ENCODE data around the gene PCDH9. TPM values are rescaled to one million over a fixed set of nuclear protein-coding genes. Genes with fewer than 3 reads are reported as not detected.

The PCDH9 gene
- total and polyA plus RNA-seq, 10 of the 15 experiments (the other 5 are each of a cell fraction or from before 2014, with no cell fraction given) = 0.02 to 2.3 (median 0.05) TPM; not detected in 1

DNA sequence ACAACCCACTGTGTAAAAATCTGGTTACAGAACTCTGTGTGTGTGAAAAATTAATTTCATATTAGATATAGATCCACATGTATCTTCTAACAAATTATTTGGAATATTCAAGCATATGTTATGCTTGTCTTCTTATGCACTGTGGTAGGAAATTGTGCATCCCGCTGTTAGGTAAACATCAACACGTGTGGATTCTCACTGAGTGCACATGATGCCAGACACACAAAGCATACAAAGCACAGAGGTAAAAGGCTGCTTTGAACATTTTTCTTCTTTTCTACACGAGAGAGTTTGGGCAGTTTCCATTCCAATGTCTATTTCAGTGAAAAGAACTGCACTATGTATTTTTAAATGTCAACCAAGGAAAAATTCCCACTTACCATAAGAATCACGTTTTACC lies 354.9 kb downstream of the PCDH9 start:
- POLR2A ChIA-PET = no interaction called here
- SMC1A ChIA-PET (ENCODE audit: uncharacterized antibody, unreplicated experiment) = interaction anchor here (1.1 kb wide), 1 partner anchor 44 kb away, joined by 3 read pairs; no protein-coding TSS in a partner anchor
- Histone ChIP-seq H3K4me1 (ENCODE audit: control insufficient read depth, insufficient read depth, low read length) (no peaks in the 10 kb centered on the region), H3K27me3 (replicated peaks in 1 of 2; ENCODE audit: control insufficient read depth in 2 of 2, insufficient read depth in 2 of 2, low read length in 1 of 2) (no peaks in the 10 kb centered on the region), H3K4me3 (no peak overlapping the region), H2AFZ (ENCODE audit: control insufficient read depth, low read depth, low read length) (no peak overlapping the region), H3K9ac (ENCODE audit: control insufficient read depth, insufficient read depth, low read length) (no peak overlapping the region), H3K9me3 (replicated peaks; ENCODE audit: control insufficient read depth, insufficient read depth, low read length) (no peaks in the 10 kb centered on the region), H3K4me2 (ENCODE audit: control insufficient read depth, insufficient read depth) (no peak overlapping the region), H4K20me1 (ENCODE audit: control insufficient read depth, insufficient read depth) (no peaks in the 10 kb centered on the region), H3K36me3 (ENCODE audit: control insufficient read depth in 2 of 2, insufficient read depth in 2 of 2, low read length in 1 of 2) (no peaks in the 10 kb centered on the region), H3K79me2 (ENCODE audit: control insufficient read depth, insufficient read depth, low read length) (no peaks in the 10 kb centered on the region), H3K27ac (ENCODE audit: control insufficient read depth, insufficient read depth) (no peak overlapping the region)
- 9% methylated on average over 4 of the region's 4 CpGs for WGBS (ENCODE audit: insufficient coverage, insufficient replicate concordance, low lambda C conversion rate, missing lambda C conversion rate)
- RAD21 ChIA-PET (ENCODE audit: unreplicated experiment) = no interaction called here
- ATAC-seq = no peak
- DNase-seq (ENCODE audit: low read depth, low spot score) = no peak
- CTCF ChIA-PET = no interaction called here
- in situ Hi-C loops (cut with MboI) (no loop called here), intact Hi-C loops (cut with micrococcal nuclease; ENCODE audit: unreplicated experiment) (no loop called here)
- no TSS peak for BruUV-seq (replicated peaks)
- FAIRE-seq = no peak
- TF ChIP-seq CEBPB (IDR thresholded peaks at IDR 0.05; ENCODE audit: borderline replicate concordance in 1 of 2, low read depth in 2 of 2, low read length in 2 of 2) = no peak
- TF ChIP-seq PRDM15 (CRISPR knock-in tag; IDR thresholded peaks at IDR 0.05) = no peak
- no peak for TF ChIP-seq CHD1 (IDR thresholded peaks at IDR 0.05; ENCODE audit: low read depth, low read length)
- TF ChIP-seq MXI1 (IDR thresholded peaks at IDR 0.05; ENCODE audit: low read depth, low read length) = no peak
- TF ChIP-seq, protein P1, sequence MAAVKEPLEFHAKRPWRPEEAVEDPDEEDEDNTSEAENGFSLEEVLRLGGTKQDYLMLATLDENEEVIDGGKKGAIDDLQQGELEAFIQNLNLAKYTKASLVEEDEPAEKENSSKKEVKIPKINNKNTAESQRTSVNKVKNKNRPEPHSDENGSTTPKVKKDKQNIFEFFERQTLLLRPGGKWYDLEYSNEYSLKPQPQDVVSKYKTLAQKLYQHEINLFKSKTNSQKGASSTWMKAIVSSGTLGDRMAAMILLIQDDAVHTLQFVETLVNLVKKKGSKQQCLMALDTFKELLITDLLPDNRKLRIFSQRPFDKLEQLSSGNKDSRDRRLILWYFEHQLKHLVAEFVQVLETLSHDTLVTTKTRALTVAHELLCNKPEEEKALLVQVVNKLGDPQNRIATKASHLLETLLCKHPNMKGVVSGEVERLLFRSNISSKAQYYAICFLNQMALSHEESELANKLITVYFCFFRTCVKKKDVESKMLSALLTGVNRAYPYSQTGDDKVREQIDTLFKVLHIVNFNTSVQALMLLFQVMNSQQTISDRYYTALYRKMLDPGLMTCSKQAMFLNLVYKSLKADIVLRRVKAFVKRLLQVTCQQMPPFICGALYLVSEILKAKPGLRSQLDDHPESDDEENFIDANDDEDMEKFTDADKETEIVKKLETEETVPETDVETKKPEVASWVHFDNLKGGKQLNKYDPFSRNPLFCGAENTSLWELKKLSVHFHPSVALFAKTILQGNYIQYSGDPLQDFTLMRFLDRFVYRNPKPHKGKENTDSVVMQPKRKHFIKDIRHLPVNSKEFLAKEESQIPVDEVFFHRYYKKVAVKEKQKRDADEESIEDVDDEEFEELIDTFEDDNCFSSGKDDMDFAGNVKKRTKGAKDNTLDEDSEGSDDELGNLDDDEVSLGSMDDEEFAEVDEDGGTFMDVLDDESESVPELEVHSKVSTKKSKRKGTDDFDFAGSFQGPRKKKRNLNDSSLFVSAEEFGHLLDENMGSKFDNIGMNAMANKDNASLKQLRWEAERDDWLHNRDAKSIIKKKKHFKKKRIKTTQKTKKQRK (IDR thresholded peaks at IDR 0.05; ENCODE audit: low read depth, low read length) = no peak
- TF ChIP-seq SUZ12 (IDR thresholded peaks at IDR 0.05; ENCODE audit: unreplicated experiment) = no peak
- TF ChIP-seq POLR2A (IDR thresholded peaks at IDR 0.05; ENCODE audit: low read depth, low read length) = no peak
- TF ChIP-seq ZSCAN29 (IDR thresholded peaks at IDR 0.05) = no peak
- no peak for TF ChIP-seq JUNB (IDR thresholded peaks at IDR 0.05)
- TF ChIP-seq ATF3 (IDR thresholded peaks at IDR 0.05; ENCODE audit: borderline replicate concordance, extremely low read depth, low read depth, low read length) = no peak
- no peak for TF ChIP-seq NFYA (IDR thresholded peaks at IDR 0.05; ENCODE audit: borderline replicate concordance, low read depth, low read length)
- TF ChIP-seq, protein P2, sequence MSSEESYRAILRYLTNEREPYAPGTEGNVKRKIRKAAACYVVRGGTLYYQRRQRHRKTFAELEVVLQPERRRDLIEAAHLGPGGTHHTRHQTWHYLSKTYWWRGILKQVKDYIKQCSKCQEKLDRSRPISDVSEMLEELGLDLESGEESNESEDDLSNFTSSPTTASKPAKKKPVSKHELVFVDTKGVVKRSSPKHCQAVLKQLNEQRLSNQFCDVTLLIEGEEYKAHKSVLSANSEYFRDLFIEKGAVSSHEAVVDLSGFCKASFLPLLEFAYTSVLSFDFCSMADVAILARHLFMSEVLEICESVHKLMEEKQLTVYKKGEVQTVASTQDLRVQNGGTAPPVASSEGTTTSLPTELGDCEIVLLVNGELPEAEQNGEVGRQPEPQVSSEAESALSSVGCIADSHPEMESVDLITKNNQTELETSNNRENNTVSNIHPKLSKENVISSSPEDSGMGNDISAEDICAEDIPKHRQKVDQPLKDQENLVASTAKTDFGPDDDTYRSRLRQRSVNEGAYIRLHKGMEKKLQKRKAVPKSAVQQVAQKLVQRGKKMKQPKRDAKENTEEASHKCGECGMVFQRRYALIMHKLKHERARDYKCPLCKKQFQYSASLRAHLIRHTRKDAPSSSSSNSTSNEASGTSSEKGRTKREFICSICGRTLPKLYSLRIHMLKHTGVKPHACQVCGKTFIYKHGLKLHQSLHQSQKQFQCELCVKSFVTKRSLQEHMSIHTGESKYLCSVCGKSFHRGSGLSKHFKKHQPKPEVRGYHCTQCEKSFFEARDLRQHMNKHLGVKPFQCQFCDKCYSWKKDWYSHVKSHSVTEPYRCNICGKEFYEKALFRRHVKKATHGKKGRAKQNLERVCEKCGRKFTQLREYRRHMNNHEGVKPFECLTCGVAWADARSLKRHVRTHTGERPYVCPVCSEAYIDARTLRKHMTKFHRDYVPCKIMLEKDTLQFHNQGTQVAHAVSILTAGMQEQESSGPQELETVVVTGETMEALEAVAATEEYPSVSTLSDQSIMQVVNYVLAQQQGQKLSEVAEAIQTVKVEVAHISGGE (CRISPR knock-in tag; IDR thresholded peaks at IDR 0.05) = no peak
- no peak for TF ChIP-seq TCF7 (IDR thresholded peaks at IDR 0.05; ENCODE audit: borderline replicate concordance)
- TF ChIP-seq EP300 (IDR thresholded peaks at IDR 0.05; ENCODE audit: borderline replicate concordance in 1 of 2, control insufficient read depth in 1 of 2, low read depth in 2 of 2, low read length in 2 of 2) = no peak
